Measurements from ENCODE around the gene PHACTR1. TPM values are rescaled to one million over a fixed set of nuclear protein-coding genes. Genes with fewer than 3 reads are reported as not detected.
"Not testable (repeated sequence)": the region's sequence is repeated elsewhere in the genome, so short reads cannot be mapped to it uniquely, and the experiment has no call there.

Gene PHACTR1
- total RNA-seq, 1 donor from 2014 or later, result 4.3 TPM

DNA sequence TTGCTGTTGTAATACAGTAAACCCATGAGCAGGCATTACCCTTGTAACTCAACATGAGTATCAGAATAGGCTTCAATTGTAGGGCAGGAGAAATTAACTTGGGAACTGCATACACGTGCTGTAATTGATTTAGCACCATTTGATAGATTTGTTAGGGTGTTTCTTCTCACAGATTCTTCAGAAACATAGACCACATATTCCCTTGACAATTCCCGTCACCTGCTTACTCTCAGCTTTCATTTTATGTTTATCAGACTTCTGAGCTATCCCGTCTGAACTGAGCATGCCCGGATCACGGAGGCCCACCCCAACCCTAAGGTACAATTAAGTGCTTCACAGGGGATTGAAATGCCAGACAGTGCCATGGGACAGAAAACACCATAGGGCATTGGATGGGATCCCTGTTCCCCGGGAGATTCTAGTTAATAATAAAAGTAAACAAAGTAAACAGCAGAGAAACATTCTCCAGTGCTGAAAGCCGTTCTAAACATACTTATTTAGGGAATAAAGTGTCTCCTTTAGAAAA, 179.7 kb downstream of the PHACTR1 start:
- intact Hi-C loops (cut with micrococcal nuclease), result loop anchor here (10.0 kb wide), 1 partner anchor 1169 kb away; no protein-coding TSS in a partner anchor

DNA sequence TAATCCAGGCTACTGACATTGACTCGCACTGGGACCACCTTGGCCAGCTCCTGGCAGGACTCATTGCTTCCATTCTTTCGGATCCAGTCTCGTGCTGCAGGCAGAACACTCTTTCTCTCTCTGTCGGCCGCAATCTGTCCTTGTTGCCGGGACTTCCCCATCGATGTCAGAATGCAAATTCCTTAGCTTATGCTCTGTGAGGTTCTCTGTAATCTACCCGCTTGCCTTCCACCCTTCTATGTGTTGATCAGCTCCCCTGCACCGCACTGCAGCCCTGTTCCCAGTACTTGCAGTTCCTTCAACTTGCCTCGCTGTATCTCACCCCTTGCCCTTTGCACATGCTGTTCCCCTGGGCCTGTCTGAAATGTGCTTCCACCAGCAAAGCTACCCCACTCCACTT, 182.0 kb downstream of the PHACTR1 start:
- intact Hi-C loops (cut with micrococcal nuclease), result loop anchor here (10.0 kb wide), 1 partner anchor 1166 kb away; no protein-coding TSS in a partner anchor

DNA sequence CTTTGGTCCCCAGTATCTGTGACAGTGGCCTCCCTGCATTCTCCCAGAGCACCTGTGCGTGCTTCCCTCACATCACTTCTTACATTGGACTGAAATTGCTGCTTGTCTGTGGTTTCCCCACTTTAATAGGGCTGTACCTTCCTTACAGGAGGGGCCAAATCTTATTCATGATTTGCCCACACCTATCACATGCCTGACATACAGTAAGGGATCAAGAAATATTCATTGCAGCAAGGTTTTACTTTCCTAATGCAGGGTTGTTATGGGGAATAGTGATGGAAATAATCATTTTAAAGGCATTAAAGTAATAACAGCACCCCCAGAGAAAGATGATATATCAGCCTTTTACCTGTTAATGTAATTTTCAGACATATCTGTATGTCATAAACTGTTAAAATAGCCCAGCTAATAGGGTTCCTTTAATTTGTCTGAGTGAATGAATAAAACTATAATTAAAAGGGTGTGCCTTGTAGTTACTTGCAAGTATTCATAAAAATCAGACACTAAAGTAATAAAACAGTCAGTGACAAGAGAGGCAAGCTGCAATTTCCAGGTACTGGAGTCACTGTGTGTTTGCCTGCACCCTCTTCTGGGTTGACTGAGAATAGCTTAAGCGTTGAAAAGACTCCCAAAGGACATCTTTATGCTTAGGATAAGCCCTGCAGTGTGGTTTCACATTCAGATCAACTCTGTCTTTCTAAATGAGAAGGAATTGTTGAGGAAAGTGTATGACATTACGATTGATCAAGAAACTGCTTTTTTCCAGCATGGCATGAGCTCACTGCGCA, 182.7 kb downstream of the PHACTR1 start:
- intact Hi-C loops (cut with micrococcal nuclease), result loop anchor here (10.0 kb wide), 1 partner anchor 1166 kb away; no protein-coding TSS in a partner anchor

DNA sequence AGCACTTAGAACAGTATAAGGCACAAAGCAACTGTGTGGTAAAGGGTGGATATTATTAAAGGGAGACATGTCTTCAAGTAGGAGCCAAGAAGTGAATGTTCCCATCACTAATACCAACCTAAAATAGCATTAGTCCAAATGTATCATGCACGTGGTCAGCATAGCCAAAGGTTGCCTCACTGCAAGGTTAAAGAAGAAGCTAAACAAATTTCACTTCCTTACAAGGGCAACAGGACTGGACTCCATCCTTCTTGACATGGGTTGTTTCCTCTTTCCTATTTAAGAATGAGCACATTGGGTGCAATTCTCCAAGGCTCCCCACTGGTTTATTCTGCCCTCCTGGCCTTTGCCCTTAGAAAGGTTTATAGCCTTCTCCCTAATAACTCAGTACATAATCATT, 186.7 kb downstream of the PHACTR1 start:
- intact Hi-C loops (cut with micrococcal nuclease), result no loop called here

DNA sequence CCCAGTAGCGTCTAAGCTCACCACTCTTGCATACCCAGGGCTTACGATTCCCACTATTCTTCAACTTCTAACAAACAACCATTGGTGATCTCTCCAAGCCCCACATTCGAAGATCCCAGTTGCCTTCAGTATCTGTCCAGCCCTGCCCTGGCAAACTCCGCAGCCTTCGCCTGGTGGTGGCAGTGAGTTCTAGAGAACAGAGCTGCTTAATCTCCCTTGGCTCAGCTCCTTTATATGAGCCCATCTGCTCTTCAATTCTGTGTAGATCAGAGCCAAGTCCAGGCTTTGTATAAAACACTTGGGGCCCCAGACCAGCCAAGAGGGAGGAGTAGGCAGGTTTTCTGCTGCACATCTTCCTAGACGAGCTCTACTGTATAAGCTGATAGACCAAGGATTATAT, 193.3 kb downstream of the PHACTR1 start:
- intact Hi-C loops (cut with micrococcal nuclease), result loop anchor here (2.0 to 10.0 kb wide), 3 partner anchors 105 to 665 kb away; partner anchors contain the start of gene SIRT5

DNA sequence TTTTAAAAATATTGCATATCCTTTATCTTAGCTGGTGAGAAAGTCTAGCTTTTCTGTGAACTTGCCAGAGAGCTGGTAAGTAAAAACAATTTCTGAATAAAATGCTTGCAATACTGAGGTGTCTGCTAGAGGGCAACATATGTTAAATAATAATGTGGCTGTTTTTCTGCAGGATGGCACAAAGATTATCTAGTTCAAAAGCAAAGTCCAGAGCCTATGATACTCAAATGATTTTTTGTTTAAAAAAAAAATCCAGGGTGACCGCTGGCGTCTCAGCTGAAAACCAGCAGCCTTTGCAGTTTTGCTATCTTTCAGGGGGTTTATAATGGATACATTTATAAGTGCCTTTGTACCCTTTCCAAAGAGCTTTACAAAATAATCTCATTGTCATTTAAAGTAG, 194.9 kb downstream of the PHACTR1 start:
- intact Hi-C loops (cut with micrococcal nuclease), result loop anchor here (1.0 to 10.0 kb wide), 4 partner anchors 103 to 663 kb away; partner anchors contain the start of gene SIRT5

DNA sequence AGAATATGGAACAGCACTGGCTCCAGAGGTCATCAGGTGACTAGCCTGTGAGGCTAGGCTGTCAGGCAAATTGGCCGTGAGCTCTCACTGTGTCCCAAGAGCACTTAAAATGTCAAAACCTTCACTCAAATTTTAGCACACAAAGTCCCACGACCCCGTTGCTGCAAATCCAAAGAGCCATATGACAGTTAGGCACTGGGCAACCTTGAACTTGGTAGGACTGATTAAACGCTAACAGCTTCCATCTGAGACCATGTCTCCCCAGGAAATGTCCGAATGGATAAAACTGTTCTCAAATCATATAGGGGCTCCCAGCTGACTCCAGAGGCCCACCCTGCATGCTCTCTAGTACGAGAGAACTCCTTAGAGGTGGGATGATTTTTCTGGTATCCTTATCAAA, 196.6 kb downstream of the PHACTR1 start:
- intact Hi-C loops (cut with micrococcal nuclease), result loop anchor here (10.0 kb wide), 2 partner anchors 102 to 262 kb away; no protein-coding TSS in a partner anchor

DNA sequence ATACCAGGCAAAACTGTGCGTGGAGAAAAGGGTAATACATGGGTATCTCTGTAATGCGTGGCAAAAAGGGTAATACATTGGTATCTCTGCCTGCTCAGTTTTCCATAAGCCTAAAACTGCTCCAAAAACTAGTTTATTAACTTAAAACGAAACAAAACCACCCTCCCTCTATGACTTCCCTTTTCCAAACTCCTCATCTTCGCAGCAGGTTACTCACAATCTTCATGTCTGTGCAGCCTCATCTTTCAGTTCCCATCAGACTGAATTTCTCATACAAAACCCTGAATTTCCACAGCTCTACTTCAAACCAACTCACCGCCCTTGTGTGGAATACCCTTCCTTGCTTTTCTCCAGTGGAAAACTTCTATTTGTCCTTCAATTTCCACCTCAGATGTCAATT, 199.4 kb downstream of the PHACTR1 start:
- intact Hi-C loops (cut with micrococcal nuclease), result loop anchor here (10.0 kb wide), 2 partner anchors 99 to 259 kb away; no protein-coding TSS in a partner anchor

DNA sequence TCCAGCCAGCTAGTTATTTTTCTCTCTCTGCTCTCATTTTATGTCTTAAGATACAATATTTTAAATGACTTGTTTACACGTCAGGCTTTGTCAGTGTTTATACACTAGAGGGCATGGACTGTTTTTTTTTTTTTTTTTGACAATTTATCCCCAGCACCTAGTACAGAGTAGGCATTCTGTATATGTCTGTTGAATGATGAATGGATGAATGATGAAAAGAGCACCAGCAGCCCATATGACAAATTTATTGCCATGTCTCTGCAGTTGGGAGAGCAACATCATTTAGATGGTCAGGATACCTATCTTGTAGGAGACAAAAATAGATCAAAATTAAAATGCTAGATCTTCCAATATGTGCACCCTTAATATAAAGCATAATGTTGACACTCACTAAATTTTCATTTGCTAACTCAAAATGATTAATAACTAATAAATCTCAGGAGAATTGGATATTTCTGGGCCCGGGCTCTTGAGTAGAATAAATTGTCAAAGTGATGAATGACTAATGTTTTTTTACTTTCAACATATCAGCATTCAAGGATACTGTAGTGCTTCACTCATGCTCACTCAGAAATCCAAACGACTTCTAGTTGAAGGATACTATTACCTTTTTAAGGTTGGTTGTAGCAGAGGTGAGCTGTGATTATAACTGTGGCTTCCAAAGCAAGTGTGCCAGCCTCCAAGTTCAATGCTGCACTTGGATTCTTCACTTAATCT, 200.0 kb downstream of the PHACTR1 start:
- intact Hi-C loops (cut with micrococcal nuclease), result loop anchor here (10.0 kb wide), 2 partner anchors 98 to 258 kb away; no protein-coding TSS in a partner anchor

DNA sequence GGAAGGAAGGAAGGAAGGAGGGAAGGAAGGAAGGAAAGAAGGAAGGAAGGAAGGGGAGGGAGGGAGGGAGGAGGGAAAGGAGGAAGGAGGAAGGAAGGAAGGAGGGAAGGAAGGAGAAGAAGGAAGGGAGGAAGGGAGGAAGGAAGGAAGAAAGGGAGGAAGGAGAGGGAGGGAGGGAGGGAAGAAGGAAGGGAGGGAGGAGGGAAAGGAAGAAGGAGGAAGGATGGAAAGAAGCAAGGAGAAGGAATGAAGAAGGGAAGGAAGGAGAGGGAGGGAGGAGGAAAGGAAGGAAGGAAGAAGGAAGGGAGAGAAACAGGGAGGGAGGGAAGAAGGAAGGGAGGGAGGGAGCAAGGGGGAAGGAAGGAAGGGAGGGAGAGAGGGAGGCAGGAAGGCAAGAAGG, 204.9 kb downstream of the PHACTR1 start:
- intact Hi-C loops (cut with micrococcal nuclease), result no loop called here

DNA sequence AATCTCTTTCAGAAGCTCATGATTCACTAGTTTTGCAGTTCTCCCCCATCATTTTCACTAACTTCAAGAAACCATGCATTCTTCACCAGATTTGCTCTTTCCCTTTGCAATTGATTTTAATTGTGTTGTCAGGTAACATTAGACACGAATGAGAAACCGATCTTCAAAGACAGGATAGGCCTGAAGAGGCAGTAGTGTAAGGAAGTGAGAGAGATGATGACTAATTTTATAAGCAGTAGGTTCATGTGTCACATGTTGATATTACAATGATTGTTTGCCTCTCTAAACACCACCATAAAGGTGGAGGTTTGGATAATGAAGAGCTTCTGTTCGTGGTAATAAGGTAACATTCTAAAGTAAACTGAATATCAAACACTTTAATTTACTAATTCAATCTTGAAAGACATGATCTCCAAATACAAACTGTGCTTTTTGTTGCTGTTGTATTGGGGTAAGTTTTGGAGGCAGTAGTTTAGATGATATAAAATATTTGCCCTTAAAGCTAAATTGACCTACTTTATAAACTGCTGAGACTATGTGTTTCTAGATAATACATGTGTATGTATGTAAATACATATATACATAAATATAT, 207.2 kb downstream of the PHACTR1 start:
- intact Hi-C loops (cut with micrococcal nuclease), result no loop called here

DNA sequence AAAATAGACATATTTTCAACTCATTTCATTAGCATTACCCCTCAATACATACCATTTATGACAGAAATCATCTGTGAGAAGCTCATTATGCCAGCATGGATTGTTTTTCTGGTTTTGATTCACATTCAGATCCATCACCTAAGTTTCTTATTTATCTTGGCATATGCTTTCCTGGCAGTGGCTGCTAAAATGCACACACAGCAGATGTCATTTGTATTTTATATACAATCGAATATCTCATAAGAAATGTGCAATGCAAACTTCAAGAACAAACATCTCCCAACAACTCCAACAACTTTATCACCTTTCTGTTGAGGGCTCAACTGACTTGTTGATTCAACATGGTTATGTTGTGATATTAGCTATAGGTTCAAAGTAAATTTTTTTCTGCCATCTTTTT, 208.3 kb downstream of the PHACTR1 start:
- intact Hi-C loops (cut with micrococcal nuclease), result no loop called here

DNA sequence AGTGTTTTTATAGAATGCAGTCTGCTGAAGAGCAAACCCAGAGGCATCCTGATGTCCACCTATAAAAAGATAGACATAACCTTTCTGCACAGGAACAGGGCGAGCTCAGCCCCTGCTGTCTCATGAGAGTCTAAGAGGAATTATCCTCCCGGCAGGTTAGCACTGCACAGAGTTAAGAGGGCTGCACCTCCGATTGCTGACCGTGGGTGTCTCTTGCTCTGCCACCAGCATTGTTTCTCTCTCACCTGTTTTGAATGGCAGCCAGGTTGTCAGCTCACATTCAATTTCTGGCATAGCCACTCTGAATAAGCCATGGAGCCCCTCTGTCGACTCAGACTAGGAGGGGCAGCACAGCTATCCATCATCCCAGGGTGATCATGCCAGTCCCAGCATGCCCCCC, 211.2 kb downstream of the PHACTR1 start:
- intact Hi-C loops (cut with micrococcal nuclease), result no loop called here

DNA sequence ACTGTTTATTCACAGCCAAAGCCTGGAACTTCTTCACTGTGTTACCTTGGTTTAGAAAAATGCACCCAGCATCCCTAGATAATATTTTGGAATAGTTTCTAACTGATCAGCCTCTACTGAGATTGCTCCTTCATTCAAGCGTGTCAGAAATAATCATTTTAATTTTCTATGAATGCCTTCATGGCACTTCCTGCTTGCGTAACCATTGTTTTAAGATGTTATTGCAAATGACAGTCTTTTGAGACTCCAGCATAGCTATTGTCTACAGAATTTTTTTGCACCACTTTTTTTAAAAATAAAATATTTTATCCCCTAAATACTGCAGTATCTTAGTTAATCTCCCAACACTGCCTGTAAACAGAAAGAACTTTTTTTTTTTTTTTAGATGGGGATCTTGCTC, 213.1 kb downstream of the PHACTR1 start:
- intact Hi-C loops (cut with micrococcal nuclease), result no loop called here

DNA sequence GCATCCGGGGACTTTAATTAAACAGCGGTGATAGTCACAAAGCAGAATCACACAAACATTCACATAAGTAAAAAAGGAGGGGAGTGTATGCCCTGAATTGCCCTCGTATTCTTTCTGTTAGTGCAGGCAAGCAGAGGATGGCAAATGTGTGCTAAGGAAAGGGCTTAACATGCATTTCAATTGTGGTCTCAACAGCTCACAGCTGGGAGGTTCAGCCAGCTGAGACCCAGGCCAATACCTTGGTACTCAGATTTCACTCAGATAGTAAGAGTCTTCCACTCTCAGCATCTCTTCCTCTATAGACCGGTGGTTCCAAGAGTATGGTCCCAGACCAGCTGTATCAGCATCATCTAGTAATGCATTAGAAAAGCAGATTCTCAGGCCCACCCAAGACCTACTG, 215.1 kb downstream of the PHACTR1 start:
- intact Hi-C loops (cut with micrococcal nuclease), result no loop called here

DNA sequence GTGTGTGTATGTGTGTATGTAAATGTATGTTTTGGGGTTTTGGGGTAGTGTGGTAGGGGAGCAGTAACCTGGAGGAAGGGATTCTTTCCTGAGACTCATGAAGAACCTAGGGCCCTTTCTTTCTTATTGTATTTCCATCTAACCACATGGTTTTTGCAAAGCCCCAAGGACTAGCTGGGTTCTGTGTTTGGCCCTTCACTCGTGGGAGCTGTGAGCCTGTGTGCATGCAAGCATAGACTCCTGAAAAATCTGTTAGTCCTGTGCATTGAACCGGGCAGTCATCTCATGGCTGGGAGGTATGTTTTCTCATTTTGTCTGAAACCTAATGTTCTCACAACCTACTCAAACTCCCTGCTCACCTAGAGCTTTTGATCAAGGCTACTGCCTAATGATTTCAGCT, 219.1 kb downstream of the PHACTR1 start:
- intact Hi-C loops (cut with micrococcal nuclease), result no loop called here

DNA sequence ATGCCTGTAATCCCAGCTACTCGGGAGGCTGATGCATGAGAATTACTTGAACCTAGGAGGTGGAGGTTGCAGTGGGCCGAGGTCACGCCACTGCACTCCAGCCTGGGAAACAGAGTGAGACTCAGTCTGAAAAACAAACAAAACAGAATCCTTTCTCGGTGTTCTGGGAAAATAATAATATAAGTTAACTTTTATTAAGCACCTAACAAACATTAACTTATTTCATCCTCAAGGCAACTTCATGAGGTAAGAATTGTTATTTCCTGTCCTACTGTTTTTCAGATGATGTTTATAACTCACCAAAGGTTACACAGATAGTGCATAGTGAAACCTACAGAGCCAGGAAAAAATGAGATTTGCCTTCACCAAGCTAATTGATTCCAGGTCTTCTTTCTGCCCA, 221.4 kb downstream of the PHACTR1 start:
- intact Hi-C loops (cut with micrococcal nuclease), result no loop called here

DNA sequence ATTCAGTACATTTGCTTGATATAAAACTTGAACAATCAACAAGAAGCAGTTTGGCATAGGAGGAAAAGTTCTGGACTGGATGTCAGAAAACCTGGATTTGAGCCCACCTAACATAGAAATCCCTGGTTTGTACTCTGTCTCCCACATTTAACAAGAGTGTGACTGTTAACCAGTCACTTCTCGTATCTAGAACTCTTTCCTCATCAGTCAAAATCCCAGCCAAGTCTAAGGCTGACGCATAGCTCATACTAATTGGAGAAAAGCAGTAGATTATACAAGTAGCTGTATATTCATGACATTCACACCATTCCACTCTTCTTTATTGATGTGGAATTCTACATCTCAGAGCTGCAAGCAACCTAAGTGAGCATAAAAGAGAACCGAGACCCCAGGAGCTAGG, 222.7 kb downstream of the PHACTR1 start:
- intact Hi-C loops (cut with micrococcal nuclease), result no loop called here

DNA sequence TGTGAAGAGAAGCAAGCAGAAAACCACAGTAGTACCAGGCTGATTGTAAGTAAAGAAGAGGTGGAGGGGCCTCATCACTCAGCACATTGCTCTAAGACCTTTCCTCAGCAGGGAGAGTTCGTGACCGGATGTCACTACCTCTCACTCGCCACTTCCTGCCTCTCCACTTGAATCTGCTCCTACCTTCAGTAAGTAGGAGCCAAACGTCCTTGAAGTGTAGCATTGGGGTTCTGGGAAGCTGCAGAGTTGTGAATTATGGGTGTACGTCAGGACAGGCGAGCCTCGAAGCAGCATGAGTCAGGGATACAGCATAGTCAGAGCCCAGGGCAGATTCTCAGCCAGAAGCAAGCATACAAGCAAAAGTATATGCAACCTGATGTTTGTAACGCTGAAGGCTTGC, 224.9 kb downstream of the PHACTR1 start:
- intact Hi-C loops (cut with micrococcal nuclease), result loop anchor here (2.0 kb wide), 1 partner anchor 15 kb away; no protein-coding TSS in a partner anchor

DNA sequence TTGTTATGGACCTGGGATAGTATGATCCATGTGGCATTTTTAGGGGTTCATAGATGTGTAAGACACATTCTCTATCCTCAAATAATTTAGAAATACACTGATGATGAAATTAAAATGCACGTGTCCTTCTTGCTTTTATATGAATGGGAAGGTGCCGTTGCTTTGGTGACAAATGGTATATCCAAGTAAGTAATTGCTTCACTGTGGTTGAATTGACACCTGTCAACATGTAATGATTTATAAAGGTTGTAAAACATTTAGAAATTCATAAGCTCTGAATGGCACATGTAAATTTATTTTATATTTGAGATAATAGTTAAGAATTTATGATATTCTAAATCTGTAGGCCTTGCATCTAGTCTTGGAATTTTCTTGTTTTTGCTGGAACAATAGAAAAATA, 227.0 kb downstream of the PHACTR1 start:
- intact Hi-C loops (cut with micrococcal nuclease), result no loop called here

DNA sequence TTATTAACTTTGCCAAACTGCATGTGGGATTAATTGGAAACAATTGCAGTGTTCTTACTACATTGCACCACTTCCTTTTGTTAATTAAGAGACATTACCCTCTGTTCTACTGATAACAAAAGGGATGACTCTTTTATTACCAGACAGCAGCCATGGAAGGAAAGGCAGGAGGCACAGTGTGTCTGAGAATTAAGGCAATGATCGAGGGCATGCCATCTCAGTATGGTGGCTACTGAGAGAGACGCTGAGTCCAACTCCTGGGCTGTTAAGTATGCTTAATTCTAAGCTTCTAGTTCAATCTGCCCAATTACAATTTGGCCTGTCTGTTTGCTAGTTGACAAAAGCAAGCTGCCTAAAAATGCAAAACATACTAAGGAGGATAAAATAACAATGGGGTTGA, 227.4 kb downstream of the PHACTR1 start:
- intact Hi-C loops (cut with micrococcal nuclease), result no loop called here

DNA sequence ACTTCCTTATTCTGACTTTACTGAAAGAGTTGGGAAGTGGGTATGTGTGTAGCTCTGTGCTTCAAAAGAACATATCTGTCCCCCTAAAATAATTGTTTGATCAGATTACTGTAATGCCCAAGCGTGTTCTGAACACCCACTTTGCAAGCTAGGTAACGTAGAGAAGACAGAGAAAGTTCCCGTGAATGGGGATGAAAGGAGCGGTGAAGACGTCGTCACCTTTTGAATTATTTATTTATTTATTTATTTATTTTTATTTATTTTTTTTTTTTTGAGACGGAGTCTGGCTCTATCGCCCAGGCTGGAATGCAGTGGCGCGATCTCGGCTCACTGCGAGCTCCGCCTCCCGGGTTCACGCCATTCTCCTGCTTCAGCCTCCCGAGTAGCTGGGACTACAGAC, 228.0 kb downstream of the PHACTR1 start:
- intact Hi-C loops (cut with micrococcal nuclease), result not testable (repeated sequence)
